ENCODE data around the gene OLFML2B.

DNA sequence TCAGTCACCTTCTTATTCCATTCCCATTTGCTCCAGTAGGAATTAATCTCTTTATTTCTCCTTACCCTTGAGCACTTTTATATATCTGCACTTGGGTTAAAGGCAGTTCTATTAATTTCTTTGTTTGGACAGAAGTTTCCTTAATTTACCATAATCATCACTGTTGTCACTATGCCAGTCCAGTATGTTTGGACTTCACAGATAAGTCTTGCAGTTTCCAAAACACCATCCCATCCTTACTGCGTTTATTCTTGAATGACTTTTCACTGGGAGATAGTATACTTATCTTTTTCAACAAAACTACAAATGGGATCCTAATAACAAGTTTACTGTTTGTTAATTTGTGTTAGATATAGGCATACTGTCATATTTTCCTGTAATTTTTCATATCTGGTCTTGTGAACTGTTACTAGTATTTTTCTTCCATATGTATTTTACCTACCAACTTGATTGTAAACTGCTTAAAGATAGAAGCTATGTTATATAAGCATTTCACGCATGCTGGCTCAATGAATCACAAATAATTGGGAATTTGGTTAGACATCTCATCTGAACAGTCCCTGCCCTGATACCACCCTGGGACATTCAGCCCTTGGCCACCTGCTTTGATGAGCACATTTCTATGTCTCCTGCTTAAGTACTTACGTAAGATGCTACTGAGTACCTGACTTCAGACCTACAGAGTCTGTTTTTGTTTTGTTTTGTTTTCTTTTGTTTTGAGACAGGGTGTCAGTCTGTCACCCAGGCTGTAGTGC is 78.2 kb downstream of the OLFML2B start:
- TF ChIP-seq CTCF (conservative IDR thresholded peaks at IDR 0.05; ENCODE audit: low read depth, low read length), result no peak
- no peak for TF ChIP-seq POLR2A (IDR thresholded peaks at IDR 0.05; ENCODE audit: low read depth, low read length)
- TF ChIP-seq RFX5 (IDR thresholded peaks at IDR 0.05; ENCODE audit: low read depth, low read length), result no peak
- no peak for TF ChIP-seq RAD21 (IDR thresholded peaks at IDR 0.05; ENCODE audit: low read length)
- TF ChIP-seq SMC3 (IDR thresholded peaks at IDR 0.05; ENCODE audit: low read depth, low read length), result no peak
- TF ChIP-seq MXI1 (IDR thresholded peaks at IDR 0.05; ENCODE audit: borderline replicate concordance, low read depth, low read length), result no peak
- TF ChIP-seq USF2 (IDR thresholded peaks at IDR 0.05; ENCODE audit: low read depth, low read length), result no peak
- TF ChIP-seq MAFK (IDR thresholded peaks at IDR 0.05; ENCODE audit: low read depth, low read length), result no peak

All from IMR-90 (cell line).